Neural cell (in vitro differentiated cells): ENCODE measurements around the gene MASP2.
"Not testable (repeated sequence)": the region's sequence is repeated elsewhere in the genome, so short reads cannot be mapped to it uniquely, and the experiment has no call there.

Experiments
- SMC3 ChIP-seq: fragments of 450-650 bp; conservative IDR thresholded peaks from 2 replicates; pipeline ENCODE4 v1.6.1; 2014; ENCODE audit warnings: antibody characterized with exemption, mild to moderate bottlenecking, moderate library complexity; ENCODE audit not compliant: poor library complexity
- TF ChIP-seq, protein P1 (sequence below): fragments of 450-650 bp; IDR thresholded peaks from 2 replicates; pipeline ENCODE4 v1.5.1; 2014; ENCODE audit warnings: antibody characterized with exemption, mild to moderate bottlenecking, moderate library complexity; ENCODE audit not compliant: poor library complexity, severe bottlenecking

DNA sequence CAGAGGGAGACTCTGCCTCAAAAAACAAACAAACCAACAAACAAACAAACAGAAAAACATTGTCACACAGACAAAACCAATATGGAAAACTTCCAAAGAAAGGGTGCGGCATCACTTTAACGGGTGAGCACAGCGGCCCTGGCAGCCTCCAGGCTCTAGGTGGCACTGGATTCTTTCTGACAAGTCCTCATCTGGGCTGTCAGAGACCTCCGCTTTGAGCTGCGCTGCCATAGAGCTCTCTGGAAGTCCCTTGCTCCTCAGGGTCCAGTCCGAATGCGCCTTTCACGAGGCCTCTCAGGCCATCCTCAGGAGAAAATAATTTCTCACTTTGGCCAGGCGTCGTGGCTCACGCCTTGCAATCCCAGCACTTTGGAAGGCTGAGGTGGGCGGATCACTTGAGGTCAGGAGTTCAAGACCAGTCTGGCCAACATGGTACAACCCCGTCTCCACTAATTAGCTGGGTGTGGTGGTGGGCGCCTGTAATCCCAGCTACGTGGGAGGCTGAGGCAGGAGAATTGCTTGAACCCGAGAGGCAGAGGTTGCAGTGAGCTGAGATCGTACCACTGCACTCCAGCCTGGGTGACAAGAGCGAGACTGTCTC lies 17.0 kb upstream of the MASP2 start:
- TF ChIP-seq SMC3: not testable (repeated sequence)
- TF ChIP-seq, protein P1, sequence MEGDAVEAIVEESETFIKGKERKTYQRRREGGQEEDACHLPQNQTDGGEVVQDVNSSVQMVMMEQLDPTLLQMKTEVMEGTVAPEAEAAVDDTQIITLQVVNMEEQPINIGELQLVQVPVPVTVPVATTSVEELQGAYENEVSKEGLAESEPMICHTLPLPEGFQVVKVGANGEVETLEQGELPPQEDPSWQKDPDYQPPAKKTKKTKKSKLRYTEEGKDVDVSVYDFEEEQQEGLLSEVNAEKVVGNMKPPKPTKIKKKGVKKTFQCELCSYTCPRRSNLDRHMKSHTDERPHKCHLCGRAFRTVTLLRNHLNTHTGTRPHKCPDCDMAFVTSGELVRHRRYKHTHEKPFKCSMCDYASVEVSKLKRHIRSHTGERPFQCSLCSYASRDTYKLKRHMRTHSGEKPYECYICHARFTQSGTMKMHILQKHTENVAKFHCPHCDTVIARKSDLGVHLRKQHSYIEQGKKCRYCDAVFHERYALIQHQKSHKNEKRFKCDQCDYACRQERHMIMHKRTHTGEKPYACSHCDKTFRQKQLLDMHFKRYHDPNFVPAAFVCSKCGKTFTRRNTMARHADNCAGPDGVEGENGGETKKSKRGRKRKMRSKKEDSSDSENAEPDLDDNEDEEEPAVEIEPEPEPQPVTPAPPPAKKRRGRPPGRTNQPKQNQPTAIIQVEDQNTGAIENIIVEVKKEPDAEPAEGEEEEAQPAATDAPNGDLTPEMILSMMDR: not testable (repeated sequence)
